Activated CD8-positive, alpha-beta memory T cell treated with anti-CD3 and anti-CD28 coated beads for 24 hours (primary cell): ENCODE data around the gene CYP2B6.
"Not testable (repeated sequence)": the region's sequence is repeated elsewhere in the genome, so short reads cannot be mapped to it uniquely, and the experiment has no call there.

ENCODE experiments used
- DNase-seq: peaks from one replicate; pipeline ENCODE4 v3.0.0-alpha.2; 2020

Gene CYP2B6

GRCh38 chr19:40990972-40991381 is at the start of gene CYP2B6:
Gene CYP2B6, plus strand, starts transcription at chr19:40991282. Its CDS starts 24 bp downstream, at chr19:40991306.
- DNase-seq = peak; percentile 5

- DNase-seq = no peak
Measured at GRCh38 chr19:40941481-40942219, 49.4 kb upstream of the CYP2B6 start.

- DNase-seq = no peak
Measured at GRCh38 chr19:40945645-40946044, 45.4 kb upstream of the CYP2B6 start.

- DNase-seq = no peak
Measured at GRCh38 chr19:40947114-40947513, 44.0 kb upstream of the CYP2B6 start.

GRCh38 chr19:40947573-40947972 is 43.5 kb upstream of the CYP2B6 start:
- DNase-seq = no peak

- no peak for DNase-seq
Measured at GRCh38 chr19:40948580-40949299, 42.3 kb upstream of the CYP2B6 start.

- DNase-seq = no peak
Measured at GRCh38 chr19:40954573-40954972, 36.5 kb upstream of the CYP2B6 start.

GRCh38 chr19:40959338-40959737 is 31.7 kb upstream of the CYP2B6 start:
- no peak for DNase-seq

- peak; percentile 4 for DNase-seq
Measured at GRCh38 chr19:40960062-40960685, 30.9 kb upstream of the CYP2B6 start.

- no peak for DNase-seq
Measured at GRCh38 chr19:40960780-40961179, 30.3 kb upstream of the CYP2B6 start.

GRCh38 chr19:40962460-40962961 is 28.6 kb upstream of the CYP2B6 start:
- no peak for DNase-seq

GRCh38 chr19:40964361-40964760 is 26.7 kb upstream of the CYP2B6 start:
- not testable (repeated sequence) for DNase-seq

- not testable (repeated sequence) for DNase-seq
Measured at GRCh38 chr19:40965351-40965750, 25.7 kb upstream of the CYP2B6 start.

- DNase-seq = not testable (repeated sequence)
Measured at GRCh38 chr19:40966591-40966990, 24.5 kb upstream of the CYP2B6 start.

GRCh38 chr19:40968065-40968464 is 23.0 kb upstream of the CYP2B6 start:
- DNase-seq = not testable (repeated sequence)

- not testable (repeated sequence) for DNase-seq
Measured at GRCh38 chr19:40969721-40970120, 21.4 kb upstream of the CYP2B6 start.

GRCh38 chr19:40970396-40971345 is 20.4 kb upstream of the CYP2B6 start:
- DNase-seq = peak; percentile 53

- peak; percentile 87 for DNase-seq
Measured at GRCh38 chr19:40974633-40975037, 16.4 kb upstream of the CYP2B6 start.

GRCh38 chr19:40976134-40976533 is 14.9 kb upstream of the CYP2B6 start:
- DNase-seq = peak; percentile 26

GRCh38 chr19:40976724-40977123 is 14.4 kb upstream of the CYP2B6 start:
- no peak for DNase-seq

GRCh38 chr19:40979759-40980158 is 11.3 kb upstream of the CYP2B6 start:
- not testable (repeated sequence) for DNase-seq

GRCh38 chr19:40980743-40981442 is 10.2 kb upstream of the CYP2B6 start:
- DNase-seq = not testable (repeated sequence)
